Fibroblast of the conjunctiva (primary cell): Measurements from ENCODE around the gene SH3RF3.

ENCODE experiments used
- DNase-seq: peaks from one replicate; pipeline ENCODE4 v3.0.0-alpha.2; 2010; ENCODE audit warnings: low read depth

Gene SH3RF3

DNA sequence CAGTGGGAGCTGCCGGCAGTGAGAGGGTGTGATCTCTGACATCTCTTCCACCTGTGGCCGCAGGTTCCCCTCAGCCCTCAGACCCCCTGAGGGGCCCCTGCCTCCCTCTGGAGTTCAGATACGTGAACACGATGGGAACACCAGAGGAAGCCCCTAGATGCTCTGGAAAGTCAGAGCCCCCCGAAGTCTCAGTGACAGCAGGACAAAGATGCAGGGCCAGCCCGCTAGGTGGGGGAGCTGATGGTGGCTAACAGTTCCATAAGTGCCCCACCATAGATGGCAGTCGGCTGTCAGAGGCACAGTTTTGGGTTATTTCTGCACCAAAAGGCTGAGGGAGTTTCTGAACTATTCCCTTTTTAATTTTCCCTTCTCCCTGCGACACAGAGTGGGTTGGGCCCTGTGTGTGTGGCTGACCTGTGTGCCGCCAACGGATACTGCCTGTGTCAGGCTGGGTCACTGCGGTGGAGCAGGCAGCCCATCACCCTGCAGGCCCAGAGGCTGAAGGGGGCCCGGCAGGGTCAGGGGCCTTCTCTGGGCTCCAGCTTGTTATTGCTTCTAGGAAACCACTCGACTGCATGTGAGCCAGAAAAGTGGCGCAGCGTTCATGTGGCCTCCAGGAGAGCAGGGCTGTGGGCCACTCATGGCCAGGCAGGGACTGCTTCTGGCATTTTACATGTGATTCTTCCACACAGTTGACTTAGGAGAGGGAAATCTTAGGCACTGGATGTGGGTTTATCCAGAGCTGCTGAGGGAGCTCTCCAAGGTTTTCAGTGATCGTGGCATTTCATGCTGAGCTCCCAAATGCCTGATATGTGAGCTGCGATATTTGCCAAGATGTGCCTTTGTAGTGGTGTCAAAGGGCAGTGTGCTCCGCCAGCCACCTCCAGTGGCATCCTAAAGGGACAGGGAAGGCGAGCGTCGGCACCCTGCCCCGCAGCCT is 225.1 kb downstream of the SH3RF3 start:
- DNase-seq = no peak

DNA sequence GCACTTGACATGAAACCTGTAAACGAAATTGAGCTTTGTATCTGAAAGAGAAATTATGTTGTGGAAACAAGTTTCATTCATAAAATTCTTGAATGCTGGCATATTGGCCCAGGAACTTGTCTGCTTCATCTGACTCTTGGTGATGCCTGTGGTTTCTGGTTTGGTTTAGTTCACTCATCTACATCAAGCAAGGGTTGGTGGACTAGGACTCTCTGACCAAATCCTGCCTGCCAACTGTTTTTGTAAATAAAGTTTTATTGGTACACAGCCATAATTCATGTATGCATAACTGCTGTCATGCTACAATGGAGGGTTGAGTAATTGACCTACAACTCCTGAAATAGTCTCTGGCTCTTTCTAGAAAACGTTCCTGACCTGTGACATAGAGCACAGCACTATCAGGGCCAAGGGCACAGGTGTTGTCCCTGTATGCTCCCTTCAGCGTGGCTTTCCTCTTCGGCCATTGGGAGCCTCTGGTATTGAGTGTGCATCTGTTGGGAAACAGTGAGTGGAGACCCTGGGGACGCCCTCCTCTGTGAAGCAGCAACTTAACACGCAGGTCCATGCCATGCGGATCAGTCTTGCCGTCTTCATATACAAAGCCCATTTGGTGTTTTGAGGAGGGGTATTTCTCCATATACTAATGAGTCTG is 226.3 kb downstream of the SH3RF3 start:
- DNase-seq = no peak

DNA sequence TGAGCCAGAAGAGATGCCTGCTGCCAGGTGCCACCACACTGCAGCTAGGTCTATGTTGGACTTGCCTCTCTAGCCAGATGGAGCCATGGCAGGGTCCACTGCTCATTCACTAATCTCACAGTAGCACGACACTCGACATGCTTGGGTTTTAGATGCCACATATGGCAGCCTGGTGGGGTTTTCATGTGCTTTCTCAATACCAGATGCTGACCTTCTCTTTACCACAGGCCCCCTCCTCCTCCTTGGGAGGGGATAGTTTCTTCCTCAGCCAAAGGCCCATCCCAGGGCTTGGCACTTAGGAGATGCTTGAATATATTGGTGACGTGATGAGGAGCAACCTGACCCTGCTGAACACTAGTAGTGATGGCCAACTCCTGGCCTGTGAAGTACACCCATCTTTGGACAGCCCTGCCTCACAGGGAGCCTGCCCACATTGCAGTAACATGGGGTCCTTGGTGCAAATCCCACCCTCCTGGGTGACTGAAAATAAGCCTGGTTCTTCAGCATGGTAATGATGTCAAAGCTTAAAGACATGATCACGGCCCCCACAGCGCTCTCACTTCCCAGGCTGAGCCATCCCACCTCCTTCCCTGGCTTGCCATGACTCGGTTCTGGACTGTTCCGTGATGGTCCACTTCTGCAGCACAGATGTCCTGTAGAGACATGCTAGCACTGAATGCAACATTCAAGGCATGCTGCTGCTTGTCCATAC is 227.5 kb downstream of the SH3RF3 start:
- DNase-seq = no peak

DNA sequence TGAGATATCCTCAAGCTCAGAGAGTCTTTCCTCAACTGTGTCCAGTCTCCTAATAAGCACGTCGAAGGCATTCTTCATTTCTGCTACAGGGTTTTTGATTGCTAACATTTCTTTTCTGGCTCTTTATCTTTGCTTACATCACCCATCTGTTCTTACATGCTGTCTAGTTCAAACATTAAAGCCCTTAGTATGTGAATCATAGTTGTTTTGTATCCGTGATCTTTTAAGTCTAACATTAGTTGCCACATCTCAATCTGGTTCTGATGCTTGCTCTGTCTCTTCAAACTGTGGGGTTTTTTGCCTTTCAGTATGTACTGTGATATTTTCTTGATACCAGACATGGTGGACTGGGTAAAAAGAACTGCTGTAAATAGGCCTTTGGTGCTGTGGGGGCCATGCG is 235.2 kb downstream of the SH3RF3 start:
- no peak for DNase-seq

DNA sequence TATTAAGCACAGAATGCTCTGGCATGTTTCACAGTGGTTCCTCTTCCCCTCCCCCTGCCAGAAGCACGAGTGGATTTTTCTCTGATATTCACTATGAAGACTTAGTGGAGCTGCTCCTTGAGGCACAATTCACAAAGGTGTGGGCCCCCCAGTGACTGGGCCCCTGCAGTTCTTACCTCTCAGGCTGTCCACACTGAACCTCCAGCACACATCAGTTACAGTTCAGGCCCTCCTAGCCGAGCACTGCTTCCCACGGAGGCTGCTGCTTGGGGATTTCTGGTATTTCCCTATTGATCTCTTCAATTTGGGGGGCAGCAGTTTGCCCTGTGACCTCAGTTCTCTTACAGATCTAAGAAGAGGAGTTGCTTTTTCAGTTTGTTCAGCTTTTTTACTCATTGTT is 236.1 kb downstream of the SH3RF3 start:
- no peak for DNase-seq

DNA sequence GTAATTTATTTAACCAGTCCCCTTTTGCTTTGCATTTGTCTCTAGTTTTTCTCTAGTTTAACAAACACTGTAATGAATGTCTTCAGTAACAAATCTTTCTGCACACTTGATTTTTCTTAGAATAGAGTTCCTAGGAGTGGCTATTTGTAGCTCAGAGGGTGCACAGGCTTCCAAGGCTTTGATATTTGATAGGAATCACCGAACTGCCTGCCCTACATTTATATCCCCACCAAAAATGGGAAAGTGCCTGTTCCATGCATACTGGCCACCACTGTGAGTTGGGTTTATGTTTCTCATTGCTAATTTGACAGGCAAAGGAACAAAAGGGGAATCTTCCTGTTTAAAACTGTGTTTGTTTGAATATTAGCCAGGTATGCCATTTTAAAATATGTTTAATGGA is 238.7 kb downstream of the SH3RF3 start:
- DNase-seq = no peak

DNA sequence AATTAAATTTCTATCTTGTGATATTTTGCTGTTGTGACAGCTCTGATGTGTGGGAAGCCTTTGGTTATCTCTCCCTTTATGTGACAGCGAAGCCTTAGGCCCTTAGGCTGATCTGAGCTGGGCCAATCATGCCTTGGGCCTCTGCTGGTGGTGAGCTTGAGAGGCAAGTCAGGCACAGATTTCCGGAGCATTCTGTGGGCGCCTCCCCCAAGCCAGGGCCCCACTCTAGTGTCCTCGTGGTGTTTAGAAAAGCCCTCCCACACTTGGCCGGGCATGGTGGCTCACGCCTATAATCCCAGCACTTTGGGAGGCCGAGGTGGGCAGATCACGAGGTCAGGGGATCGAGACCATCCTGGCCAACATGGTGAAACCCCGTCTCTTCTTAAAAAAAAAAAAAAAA is 239.8 kb downstream of the SH3RF3 start:
- DNase-seq = no peak

DNA sequence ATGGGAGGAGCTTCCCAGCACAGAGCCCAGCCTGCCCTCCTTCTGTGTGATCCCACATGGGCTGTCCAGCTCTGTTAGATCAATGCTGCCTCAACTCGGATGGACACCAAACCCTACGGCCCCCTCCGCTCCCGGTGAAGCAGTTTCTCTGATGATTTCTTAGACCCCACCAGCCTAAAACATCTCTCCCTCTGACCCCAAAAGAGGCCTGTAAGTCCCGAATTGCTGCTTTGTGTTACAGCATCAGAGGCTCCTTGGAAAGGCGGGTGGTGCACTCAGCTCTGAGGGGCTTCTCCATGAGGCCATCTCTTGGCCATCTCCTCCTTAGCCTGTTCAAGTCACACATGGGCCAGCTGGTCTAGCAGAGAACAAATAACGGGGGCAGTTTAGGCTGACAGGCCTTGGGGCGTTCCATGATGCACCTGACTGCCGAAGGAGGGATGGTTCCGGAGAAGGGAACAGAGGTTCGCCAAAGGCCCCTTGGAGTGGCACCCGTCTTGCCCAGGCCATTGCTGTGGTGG is 240.7 kb downstream of the SH3RF3 start:
- DNase-seq = no peak

DNA sequence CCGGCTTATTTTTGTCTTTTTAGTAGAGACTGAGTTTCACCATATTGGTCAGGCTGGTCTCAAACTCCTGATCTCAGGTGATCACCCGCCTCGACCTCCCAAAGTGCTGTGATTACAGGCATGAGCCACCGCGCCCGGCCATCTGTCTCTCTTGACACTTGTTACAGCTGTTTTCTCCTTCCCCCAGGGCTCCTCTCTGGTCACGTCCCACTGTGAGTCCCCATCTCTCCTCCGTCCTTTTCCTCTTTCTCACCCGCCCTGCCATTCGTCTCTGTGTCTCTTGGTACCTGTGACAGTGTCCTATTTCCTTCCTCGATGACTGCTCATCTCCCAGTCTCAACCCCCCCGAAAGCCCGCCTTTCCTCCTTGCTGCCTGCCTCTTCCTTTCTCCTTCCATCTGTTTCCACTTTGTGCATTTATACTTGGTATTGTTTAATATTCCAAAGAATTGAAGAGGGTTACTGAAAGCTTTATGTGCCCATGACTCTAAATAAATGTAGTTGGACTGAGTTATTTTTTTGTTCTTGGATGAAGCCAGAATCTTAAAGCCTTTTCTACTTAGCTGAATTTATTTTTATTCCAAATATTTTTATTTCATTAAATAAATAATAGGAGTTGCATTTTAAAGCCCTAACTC is 241.5 kb downstream of the SH3RF3 start:
- no peak for DNase-seq

DNA sequence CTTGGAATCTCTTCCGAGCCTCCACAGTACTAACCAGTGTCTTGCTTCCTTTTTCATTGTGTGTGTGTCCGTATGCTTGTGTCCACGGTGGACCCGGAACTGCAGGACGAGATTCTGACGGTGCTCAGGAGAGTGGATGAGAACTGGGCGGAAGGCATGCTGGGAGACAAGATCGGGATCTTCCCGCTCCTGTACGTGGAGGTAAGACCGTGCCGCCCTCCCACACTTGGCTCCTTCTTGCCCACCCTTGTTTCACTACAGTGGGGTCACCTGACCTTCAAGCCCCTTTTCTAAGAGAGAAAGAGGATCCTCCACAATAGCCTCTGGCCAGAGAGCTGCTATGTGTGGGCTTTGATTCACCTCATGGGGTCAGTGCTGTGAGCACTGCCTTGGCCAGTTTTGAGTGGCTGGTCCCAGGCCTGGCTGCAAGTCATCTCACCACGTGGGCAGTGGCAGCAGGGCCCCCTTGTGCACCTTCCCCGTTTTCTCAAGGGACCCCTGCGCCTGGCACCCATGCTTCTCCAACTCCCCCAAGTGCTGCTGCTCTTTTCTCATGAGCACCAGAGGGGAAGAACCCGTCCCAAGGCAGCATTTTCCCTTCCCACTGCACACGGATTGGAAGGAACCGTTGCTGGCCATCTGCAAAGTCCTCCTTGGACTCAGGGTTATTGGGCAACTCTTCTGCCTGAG is 242.6 kb downstream of the SH3RF3 start:
- DNase-seq = no peak

DNA sequence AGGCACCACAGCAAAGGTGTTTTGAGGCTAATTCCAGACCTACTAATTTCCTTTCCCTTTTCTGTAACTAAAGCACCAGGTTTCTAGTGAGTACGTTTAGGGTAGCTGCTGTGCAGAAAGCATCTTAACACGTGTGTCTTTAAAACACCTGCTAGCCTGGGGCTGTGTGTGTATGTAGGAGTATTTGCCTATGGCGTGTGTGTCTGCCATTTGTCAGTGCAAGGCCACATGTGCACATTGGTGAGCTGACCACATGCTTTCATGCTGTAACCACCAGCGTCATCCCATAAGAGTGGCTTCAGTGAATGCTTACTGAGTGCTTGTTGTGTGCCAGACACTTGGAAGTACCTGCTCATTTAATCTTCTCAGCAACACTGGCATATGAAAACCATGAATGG is 243.2 kb downstream of the SH3RF3 start:
- no peak for DNase-seq

DNA sequence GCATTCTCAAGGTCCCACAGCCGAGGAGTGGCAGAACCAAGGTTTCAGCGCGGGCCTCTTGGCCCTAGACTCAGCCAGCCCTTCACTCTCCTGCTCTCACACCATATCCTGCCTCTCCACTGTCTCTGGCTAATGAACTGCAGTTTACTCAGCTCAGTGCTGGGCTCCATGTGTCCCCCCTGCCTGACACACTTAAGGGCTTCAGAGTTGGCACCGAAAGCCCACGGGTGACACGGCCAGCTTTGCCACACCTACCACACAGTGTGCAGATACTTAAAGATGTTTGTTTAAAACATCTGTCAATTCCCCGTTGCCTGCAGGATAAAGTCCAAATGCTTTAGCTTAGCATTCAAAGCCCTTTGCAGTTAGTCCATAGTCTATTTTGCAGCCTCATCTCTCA is 243.6 kb downstream of the SH3RF3 start:
- DNase-seq = no peak

DNA sequence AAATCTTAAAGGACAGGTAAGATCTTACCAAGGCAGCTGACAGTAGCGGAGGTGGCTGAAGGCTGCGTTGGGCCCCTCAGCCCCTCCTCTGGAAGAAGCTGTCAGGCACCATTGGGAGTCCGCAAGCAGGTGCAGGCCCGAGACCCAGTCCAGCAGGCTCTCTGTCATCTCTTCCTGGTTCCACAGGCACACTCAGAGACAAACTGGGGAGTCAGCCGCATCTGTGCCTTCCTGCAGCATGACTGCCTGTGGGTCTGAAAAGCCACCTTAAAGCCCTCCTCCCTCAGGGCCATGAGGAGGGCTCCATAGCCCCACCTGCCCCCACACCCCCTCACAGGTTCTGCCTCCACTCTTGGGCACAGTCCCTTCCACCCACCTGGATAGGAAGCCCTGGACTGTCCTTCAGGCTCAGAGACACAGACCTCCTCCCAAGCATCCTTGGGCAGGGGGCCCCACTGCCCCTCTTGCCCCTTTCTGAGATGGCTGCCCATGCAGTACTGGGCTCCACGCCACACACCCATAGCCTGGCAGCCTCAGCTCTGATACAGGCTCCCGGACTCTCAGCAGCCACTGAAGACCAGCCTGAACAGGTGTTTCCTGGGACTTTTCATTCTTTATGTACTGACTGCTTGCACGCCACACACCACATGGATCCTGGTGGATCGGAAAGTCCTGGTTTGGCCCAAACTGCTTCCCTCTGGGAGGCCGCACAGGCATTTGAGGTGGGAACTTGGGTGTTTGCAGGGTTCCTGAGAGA is 245.0 kb downstream of the SH3RF3 start:
- DNase-seq = no peak

DNA sequence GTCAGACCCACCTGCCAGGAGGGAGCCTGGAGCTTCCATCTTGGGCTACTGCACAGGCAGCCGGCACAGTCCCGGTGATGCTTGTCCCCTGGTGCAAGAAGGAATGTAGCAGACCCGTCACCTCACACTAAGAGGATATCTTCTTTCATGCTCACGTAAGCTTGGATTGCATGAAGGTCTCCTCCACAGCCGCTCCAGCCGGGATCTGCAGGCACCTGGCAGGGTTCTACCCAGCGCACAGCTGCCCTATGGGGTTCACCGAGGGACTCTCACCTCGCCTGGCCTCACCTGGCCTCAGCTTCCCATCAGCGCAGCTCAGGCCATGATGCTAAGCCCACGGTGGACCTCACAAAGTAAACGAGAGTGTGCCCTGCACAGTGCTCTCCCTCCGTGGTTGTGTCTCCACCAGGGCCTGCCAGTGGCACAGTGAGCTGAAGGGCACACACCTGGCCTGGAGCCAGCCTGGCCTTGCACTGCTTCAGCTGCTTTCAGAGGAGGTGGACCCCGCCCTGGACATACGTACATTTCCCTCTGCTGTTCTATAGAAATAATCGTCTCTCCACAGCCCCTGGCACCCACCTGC is 245.6 kb downstream of the SH3RF3 start:
- no peak for DNase-seq

DNA sequence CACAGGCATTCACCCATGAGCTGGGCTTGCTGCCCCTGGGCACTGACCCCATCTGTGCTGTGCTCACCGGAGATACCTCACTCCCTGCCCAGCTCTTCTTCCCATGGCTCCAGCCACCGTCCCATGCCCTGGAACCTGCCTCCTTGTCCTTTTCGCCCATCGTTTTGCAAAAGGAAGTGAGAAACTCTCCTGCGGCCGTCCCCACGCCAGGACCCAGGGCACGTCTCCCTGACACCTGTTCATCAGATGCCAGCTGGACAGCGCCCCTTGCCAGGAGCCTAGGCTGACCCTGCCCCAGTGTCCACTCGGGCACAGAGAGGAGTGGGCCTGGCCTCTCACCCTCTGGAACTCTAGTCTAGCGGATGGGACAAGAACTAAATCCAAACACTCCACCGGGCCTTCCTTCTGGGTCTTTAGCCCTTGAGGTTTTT is 246.1 kb downstream of the SH3RF3 start:
- DNase-seq = no peak

DNA sequence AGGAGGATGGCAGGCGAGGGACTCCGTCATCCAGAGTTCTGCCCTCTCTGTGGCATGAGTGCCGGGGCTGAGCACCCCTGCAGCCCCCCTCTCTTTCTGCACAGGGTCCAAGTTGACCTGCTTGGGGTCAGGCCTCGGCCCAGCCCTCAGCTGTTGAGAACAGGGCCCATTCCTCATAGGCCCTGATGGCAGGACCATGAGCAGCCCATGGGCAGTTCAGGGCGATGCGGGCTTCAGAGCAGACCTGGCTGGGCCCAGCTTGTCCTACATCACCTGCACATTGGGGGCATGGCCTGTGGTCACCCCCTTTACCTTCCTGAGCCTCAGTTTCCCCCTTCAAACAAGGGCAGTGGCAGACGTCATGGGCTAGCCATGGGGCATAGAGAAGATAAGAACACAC is 246.7 kb downstream of the SH3RF3 start:
- DNase-seq = no peak

DNA sequence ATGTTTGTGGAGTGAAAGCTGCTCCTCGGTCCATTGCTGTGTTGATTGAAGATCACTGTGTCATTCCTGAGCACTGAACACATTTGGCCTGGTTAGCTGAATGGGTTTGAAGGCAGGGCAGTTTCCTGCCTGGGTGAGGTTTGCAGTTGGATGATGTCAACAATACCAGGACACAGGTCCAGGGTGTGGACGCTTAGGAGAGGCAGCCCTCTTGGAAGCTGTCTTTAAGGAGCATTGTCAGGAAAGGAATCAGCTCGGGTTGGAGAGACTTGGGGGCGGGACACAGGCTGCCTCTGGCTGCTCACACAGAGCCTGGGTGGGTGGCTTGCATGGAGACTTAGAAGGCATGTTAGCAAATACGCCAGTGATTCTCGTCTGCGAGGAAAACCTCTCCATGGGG is 247.1 kb downstream of the SH3RF3 start:
- no peak for DNase-seq

DNA sequence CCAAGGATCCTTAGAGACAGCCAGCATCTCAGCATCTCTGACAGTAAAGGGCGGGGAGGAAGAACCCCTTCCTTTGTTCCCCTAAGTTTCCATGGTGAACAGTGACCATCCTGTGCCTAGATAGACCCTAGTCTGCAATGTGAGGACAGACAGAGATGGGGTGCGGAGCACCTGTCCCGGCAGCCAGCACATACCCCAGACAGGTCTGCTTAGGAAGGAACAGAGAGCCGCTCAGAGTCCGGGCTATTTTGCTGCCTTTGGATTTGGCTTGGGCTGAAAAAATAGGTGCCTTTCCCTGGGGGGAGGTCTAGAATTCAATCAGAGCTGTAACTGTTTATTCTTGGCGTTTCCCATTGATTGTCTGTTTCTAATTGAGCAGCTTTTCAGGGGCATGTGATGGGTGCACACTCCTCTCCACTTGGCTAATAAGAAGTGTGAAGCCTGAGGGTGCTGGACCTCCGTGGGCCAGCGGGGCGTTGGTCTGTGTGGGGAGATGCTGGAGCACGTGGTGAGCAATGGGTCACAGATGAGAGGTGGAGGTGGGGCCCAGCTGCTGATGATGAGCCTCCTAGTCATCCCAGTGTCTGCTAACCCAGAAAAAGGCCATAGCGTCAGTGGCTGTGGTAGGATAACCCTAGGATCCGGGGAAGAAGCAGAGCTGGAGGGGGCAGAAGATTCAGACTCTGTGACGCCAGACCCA is 247.9 kb downstream of the SH3RF3 start:
- no peak for DNase-seq

DNA sequence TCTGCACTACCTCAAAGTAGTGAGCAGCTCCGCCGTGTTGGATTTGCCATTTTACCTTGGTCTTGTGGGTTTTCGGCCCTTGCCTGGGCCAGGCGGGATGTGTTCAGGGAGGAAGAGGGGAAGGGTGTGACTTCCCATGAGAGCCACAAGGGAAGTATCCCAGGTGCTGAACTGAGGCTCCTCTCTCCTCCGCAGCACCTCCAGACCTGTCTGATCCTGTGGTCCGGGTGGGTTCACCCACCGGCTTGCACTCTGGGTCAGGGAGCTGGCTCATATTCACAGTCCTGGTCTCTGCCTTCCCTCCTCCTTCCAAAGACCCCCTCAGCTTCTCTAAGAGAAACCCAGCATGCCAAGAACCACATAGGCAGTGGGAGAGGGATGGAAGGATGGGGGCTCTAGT is 249.0 kb downstream of the SH3RF3 start:
- no peak for DNase-seq

DNA sequence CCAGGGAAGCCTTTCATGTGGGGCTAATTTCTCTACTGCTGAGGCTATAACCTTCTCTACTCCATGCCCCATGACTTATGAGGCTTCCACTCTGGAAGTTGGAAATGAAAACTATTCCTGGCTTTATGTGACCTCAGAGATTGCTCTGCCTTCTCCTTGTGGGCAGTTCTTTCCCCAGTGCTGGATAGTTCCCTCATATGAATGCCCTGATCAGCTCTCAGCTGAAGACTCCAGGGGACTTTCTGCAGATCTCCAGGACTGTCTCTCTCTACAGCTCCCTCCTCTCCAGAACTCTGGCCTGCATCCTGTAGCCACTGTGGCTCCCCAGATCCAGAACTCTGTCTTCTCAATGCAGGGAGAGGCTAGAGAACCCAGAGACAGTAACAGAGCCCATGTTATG is 249.7 kb downstream of the SH3RF3 start:
- no peak for DNase-seq
